GM21390 (cell line): Measurements from ENCODE around the gene SPTSSB.

Source experiments
- ATAC-seq: cut with Tn5 transposase; IDR thresholded peaks from one replicate; pipeline ENCODE4 v1.9.1; 2021; ENCODE audit not compliant: unreplicated experiment

Gene SPTSSB

DNA sequence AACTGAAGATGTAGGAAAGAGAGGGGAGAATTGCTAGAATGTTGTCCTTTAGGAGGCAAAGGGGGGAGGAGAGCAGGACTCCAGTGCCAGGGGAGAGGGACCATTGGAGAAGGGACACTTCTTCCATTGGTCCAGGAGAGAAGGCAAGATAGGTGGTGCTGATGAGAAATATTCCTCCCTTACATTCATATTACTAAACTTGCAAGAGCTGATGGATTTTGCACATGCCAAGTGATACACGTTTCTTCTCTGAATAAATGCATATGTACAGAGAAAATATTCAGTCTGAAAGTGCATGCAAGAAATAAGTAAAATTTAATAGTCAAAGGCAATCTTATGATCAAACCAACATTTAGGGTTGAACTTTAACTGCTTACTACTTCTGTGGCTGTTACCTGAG is 21.5 kb upstream of the SPTSSB start:
- ATAC-seq: no peak

GRCh38 chr3:161390200-161390599 is 18.9 kb upstream of the SPTSSB start:
- no peak for ATAC-seq

- ATAC-seq: no peak
Observed at GRCh38 chr3:161389445-161390035, 18.2 kb upstream of the SPTSSB start.

- peak; percentile 47 for ATAC-seq
Observed at GRCh38 chr3:161388855-161389254, 17.5 kb upstream of the SPTSSB start.

- no peak for ATAC-seq
Observed at GRCh38 chr3:161386991-161387770, 15.9 kb upstream of the SPTSSB start.

DNA sequence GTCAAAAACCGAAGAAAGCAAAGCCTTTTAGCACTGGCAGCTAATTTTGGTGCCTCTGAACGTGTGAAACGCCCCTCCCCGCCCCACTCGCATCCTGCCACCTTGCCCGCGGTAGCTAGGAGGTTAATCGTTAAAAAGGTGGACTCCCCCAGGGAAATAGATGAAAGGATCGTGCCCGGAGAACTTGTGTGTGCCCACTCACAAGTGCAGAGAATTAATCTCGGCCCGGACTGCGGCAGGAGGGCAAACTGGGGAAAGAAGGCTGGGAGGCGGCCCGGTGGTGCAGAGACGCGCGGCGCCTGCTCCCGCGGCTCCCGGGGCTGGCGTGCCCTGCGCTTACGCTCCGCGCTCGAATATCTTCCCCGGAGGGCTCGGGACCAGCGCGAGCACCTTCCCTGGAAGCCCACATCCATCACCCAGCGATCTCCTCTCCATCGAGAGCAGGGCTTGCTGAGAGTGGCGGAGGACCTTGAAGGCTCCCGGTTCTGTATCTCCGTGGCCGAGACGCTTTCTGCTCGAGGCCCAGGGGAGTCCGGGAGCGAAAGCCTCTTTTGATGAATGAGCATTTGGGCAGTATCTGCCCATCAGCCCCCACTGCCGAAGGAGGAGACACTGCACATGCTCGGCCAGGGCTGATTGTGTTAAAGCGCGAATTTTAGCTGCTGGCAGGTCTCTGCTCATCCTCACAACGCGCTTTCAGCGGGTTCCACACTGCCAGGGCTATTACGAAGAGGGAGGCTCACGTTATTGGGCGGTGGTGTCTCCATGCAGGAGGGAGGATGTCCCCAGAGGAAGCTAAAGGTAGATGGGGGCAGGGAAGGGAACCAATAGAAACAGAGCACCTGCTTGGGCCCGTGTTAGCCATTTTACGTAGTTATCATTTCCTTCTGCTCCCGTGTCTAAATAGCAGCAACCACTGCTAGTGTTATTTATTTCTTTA is 1.3 kb upstream of the SPTSSB start:
- ATAC-seq: peak; percentile 52

DNA sequence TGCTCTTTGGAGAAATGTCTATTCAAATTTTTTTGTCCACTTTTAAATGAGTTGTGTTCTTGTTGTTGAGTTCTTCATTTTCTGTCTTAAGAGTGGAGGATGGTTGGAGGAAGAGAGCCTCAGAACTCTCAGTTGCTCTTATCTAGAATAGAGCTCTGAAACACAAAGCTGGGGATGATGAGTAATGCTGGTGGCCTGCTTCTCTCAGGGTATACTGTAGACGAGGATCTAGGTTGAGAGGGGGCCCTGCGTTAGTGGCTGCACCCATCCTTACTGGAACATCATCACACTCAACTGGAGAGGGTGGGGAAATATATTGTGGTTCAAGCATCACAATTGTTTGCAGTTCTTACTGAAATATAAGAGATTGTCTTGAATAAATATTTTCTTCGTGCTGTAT is 1.8 kb downstream of the SPTSSB start:
- ATAC-seq: no peak

- no peak for ATAC-seq
Observed at GRCh38 chr3:161366094-161366493, 5.2 kb downstream of the SPTSSB start.

GRCh38 chr3:161358488-161358887 is 12.8 kb downstream of the SPTSSB start:
- no peak for ATAC-seq

DNA sequence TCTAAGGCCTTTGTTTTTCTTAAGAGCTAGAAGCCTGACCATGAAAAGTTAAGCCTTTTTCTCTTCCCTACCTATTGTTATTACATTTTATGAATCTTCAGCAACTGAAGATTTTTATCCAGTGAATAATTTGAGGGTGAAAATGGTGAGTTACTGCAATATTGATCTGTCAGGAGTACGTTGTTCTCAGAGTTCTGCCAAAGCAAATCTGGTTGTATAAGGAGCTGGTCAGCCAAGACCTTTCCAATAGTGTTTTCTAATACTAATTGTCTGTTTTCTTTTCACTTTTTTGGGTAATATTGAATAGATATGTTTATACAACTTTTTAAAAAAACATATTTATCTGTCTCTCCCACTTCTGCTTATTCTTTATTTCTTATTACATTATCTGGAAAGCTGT is 15.0 kb downstream of the SPTSSB start:
- ATAC-seq: no peak

DNA sequence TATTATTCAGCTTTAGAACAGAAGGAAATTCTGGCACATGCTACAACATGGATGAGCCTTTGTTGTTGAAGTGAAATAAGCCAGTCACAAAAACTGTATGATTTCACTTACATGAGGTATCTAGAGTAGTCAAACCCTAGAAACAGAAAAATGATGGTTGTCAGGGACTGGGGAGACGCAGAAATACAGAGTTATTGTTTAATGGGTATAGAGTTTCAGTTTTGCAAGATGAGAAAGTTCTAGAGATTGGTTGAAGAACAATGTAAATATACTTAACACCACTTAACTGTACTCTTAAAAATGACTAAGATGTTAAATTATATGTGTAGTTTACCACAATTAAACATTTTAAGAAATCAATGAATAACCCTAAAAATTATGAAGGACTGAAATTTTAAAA is 15.8 kb downstream of the SPTSSB start:
- ATAC-seq: no peak

GRCh38 chr3:161354554-161354953 is 16.8 kb downstream of the SPTSSB start:
- ATAC-seq: no peak

DNA sequence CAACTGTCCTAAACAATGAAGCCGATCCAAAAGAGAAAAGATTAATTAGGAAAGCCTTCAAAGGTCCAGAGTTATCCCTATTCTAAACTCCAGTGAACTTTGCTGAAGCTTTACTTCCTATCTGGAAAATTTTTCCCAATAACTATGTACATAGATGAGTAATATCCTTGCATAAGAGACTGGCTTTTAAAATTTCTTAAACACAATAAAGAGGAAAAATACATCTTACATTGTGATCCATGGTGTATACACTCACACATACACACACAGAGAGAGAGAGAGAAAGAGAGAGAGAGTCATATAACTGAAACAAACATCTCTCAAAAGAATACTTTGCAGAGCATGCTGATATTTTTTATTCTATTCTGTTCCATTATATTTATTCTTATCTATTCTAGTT is 20.0 kb downstream of the SPTSSB start:
- no peak for ATAC-seq

DNA sequence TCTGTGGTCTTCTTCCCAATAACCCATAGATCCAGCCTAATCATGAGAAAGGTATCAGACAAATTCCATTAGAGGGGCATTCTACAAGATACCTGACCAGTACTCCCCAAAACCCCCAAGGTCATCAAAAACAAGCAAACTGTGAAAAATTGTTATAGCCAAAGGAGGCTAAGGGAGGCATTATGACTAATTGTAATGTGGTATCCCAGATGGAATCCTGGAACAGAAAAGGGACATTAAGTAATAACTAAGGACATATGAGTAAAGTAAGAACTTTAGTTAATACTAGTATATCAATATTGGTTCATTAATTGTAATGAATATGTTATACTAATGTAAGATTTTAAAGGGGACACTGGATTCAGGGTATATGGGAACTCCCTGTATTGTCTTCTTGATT is 20.4 kb downstream of the SPTSSB start:
- no peak for ATAC-seq

DNA sequence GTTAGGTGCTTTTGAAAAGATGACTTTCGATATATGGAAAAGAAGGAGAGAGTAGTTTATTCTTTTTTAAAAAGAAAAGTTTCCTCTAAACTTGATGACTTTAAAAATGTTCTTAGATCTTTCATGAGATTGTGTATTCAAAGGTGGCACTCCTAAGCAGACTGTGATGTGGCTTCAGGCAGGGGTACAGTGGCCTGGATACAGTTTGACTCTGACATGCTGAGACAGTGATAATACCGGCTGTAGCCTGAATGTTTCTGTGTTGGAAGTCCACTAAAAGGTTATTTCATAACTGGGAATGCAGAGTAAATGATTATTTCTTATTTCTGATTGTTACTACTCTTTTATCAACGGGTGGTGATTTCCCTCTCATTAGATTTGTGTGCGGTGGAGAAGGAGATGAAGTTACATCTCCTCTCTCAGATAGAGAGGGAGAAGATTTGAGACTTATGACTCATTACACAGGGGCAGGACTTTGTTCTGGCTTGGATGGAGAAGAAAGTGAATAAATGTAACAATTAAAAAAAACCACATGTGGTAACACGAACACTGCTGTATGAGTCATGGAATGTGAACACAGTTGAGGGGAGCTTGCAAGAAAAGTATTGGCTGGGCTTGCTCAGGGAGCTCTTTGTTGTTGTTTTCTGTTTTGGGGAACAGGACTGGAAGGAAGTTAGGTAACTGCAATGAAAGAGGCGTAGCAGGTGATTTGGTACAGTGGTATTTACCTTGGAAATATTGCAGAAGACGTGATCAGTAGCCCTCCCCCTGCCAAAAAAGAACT is 21.6 kb downstream of the SPTSSB start:
- ATAC-seq: peak; percentile 64

GRCh38 chr3:161348796-161349400 is 22.4 kb downstream of the SPTSSB start:
- no peak for ATAC-seq

GRCh38 chr3:161347726-161348125 is 23.6 kb downstream of the SPTSSB start:
- ATAC-seq: no peak

GRCh38 chr3:161345023-161345422 is 26.3 kb downstream of the SPTSSB start:
- ATAC-seq: no peak

- no peak for ATAC-seq
Observed at GRCh38 chr3:161343986-161344385, 27.3 kb downstream of the SPTSSB start.

DNA sequence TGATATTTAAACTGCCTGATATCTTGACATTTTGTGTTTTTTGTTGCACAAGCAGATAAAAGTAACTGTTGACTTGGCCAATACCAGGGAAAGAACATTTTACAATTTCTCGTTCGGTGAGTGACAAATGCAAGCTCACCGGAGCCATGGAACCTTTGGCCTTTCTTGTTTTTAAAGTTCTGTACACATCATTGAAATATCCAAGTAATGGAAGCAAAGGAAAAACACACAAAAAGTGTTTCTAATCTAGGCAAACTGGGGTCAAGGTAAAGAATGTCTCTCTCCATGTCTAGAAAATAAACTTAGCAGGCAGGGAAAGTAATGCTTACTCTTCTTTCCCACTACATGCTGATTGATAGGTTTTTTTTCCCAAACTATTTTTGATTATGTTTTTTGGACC is 27.8 kb downstream of the SPTSSB start:
- no peak for ATAC-seq

DNA sequence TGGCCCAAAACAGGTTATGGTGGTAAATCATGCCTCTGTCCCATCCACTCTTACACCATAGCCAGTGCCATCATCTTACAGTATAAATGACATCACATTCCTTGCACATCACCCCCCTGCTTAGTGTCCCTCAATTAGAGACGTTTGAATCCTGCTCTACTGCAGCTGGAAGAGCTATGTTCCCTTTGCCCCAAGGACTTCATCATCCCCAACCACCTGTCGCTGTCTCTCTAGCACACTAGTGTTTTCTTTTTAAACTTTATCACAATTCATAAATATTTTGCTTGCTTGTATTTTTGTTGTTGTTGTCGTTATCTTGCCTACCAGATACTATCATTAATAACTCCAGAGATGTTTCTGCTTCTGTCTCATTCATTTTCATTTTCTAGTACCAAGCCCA is 28.7 kb downstream of the SPTSSB start:
- ATAC-seq: no peak
